Measurements from ENCODE around the gene IREB2.
"Not testable (repeated sequence)": the region's sequence is repeated elsewhere in the genome, so short reads cannot be mapped to it uniquely, and the experiment has no call there.

IREB2 gene

DNA sequence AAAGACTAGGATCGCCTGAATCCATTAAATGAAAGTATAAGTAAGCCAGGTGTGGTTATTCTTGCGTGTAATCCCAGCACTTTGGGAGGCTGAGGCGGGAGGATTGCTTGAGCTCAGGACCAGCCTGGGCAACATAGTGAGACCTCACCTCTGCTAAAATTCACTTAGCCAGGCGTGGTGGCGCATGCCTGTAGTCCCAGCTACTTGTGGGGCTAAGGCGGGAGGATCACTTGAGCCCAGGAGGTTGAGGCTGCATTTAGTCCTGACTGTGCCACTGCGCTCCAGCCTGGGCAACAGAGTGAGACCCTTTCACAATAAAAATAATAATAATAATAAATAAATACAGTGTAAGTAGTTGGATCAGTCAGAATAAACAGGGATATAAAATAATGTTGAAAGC, 43.9 kb downstream of the IREB2 start:
- no peak for DNase-seq (ENCODE audit: low read depth in 2 of 2)

- DNase-seq (ENCODE audit: low read depth in 2 of 2): no peak
Measured at GRCh38 chr15:78492872-78493271, 54.9 kb downstream of the IREB2 start.

- DNase-seq (ENCODE audit: low read depth in 2 of 2): no peak
Measured at GRCh38 chr15:78501857-78502256, 63.8 kb downstream of the IREB2 start.

GRCh38 chr15:78502641-78503040, 64.6 kb downstream of the IREB2 start:
- DNase-seq (ENCODE audit: low read depth in 2 of 2): no peak

DNA sequence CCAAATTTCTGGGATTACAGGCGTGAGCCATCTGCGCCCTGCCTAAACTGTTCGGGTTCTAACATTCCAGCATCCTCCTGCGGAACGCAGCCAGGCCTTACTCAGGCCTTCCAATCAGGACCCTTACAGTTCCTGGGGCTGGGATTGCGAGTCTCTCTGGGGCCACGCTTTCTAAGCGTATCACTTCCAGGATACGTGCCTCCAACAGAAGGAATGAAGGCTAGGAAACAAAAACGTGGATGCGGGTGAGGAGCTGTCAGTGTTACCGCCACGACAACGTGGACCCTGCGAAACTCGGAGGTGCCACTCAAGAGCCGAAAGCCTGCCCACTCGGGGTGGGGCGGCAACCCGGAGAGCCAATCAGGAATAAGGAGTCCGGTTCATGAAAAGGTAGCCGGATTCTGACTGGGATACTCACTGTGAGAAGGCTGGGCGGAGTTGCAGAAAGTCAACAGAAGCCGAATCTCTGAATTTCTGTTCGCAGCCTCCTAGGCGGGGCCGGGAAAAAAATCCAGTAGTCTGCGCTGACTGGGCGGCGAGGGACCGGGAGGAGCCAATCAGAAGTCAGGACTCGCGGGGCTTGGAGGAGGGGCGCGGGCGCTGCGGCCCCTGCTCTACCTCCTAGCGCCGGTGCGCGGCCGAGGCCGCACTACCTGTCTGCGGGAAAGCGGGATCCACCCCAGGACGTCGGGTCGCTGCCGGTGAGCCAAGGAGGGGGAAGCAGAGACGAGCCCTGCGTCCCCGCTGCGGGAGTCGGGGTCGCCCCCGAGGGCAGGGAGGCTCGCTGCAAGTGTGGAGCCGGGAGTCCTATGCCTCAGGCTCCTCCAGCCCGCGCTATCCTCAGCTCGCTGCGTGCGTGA, 69.2 kb downstream of the IREB2 start, which contains the start of gene HYKK:
TSS of gene HYKK (plus strand) at position 607 of the 860 bp plus-strand sequence. CDS start 5,512 bp downstream, outside the sequence.
- DNase-seq (ENCODE audit: low read depth in 2 of 2): peak; percentile 49 to 67

- DNase-seq (ENCODE audit: low read depth in 2 of 2): no peak
Measured at GRCh38 chr15:78507831-78508160, 69.8 kb downstream of the IREB2 start.

- no peak for DNase-seq (ENCODE audit: low read depth in 2 of 2)
Measured at GRCh38 chr15:78508272-78508671, 70.3 kb downstream of the IREB2 start.

DNA sequence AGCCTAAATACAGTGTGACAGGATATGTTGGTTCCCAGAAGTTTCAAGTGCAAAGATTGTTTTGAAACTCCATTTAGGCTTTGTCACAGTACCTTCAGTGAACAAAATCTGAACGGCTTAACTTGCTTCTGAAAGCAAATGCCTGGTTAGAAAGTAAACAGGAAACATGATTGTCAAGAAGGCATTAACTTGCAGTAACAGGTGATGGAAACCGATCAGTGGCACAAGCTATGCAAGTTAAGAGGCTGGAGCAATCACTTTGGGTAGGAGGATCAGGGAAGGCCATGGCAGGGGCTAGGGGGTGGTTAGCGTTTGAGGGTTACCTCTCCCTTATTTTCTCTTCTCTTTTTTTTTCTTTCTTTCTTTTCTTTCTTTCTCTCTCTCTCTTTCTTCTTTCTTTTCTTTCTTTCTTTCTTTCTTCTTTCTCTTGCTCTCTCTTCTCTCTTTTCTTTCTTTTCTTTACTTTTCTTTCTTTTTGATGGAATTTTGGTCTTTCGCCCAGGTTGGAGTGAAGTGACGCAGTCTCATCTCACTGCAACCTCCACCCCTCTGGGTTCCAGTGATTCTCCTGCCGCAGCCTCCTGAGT, 71.8 kb downstream of the IREB2 start:
- DNase-seq (ENCODE audit: low read depth in 2 of 2): no peak

DNA sequence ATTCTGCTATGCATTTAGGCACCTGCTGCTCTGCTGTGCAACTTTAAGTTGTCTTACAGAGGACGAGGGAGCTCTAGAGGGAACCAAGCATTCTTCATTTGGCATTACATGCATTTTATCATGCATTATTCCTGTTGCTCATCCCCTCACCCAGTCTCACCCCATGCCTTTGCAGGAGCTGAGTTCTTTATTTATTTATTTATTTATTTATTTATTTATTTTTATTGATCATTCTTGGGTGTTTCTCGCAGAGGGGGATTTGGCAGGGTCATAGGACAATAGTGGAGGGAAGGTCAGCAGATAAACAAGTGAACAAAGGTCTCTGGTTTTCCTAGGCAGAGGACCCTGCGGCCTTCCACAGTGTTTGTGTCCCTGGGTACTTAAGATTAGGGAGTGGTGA, 82.0 kb downstream of the IREB2 start:
- DNase-seq (ENCODE audit: low read depth in 2 of 2): not testable (repeated sequence)

DNA sequence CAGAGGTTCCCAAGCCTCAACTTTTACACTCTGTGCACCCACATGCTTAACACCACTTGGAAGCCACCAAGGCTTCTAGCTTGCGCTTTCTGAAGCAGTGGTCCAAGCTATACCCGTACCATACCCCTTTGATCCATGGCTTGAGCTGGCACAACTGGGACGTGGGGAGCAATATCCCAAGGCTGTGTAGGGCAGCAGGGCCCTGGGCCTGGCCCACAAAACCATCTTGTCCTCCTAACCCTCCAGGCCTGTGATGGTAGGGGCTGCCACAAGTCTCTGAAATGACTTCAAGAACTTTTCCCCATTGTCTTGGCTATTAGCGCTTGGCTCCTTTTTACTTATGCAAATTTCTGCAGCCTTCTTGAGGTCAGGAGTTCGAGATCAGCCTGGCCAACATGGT, 86.2 kb downstream of the IREB2 start:
- no peak for DNase-seq (ENCODE audit: low read depth in 2 of 2)

GRCh38 chr15:78527325-78527724, 89.3 kb downstream of the IREB2 start:
- no peak for DNase-seq (ENCODE audit: low read depth in 2 of 2)

GRCh38 chr15:78533331-78533730, 95.3 kb downstream of the IREB2 start:
- no peak for DNase-seq (ENCODE audit: low read depth in 2 of 2)

- DNase-seq (ENCODE audit: low read depth in 2 of 2): no peak
Measured at GRCh38 chr15:78536134-78536533, 98.1 kb downstream of the IREB2 start.

DNA sequence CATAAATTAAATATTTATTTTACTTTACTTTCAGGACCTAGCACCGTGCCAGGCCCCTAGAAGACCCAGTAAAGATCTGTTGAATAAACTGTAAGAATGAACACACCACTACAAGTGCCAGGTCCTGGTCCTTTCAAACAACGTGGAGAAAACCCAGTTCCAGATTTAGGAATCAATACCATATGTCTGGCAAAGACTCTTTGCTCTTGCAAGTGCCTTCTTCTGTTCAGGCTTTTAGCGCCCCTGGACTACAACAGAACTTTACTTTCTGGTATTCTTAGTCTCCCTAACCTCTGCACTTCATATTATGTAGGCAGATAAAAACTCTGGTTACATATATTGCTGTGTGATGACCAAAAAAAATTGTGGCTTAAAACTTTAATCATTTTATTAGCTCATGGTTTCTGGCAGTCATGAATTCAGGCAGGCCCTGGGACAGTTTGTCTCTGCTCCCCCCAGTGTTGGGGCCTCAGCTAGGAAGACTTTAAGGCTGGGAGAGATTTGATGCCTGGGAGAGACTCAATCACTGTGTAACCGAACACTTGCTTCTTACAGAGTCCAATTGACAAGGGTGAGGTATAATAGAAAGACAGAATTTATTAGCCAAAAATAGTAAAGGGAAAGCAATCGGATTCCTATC, 99.4 kb downstream of the IREB2 start:
- DNase-seq (ENCODE audit: low read depth in 2 of 2): no peak

- no peak for DNase-seq (ENCODE audit: low read depth in 2 of 2)
Measured at GRCh38 chr15:78538358-78538757, 100.3 kb downstream of the IREB2 start.

GRCh38 chr15:78539464-78540140, 101.6 kb downstream of the IREB2 start:
- DNase-seq (ENCODE audit: low read depth in 2 of 2): not testable (repeated sequence)

DNA sequence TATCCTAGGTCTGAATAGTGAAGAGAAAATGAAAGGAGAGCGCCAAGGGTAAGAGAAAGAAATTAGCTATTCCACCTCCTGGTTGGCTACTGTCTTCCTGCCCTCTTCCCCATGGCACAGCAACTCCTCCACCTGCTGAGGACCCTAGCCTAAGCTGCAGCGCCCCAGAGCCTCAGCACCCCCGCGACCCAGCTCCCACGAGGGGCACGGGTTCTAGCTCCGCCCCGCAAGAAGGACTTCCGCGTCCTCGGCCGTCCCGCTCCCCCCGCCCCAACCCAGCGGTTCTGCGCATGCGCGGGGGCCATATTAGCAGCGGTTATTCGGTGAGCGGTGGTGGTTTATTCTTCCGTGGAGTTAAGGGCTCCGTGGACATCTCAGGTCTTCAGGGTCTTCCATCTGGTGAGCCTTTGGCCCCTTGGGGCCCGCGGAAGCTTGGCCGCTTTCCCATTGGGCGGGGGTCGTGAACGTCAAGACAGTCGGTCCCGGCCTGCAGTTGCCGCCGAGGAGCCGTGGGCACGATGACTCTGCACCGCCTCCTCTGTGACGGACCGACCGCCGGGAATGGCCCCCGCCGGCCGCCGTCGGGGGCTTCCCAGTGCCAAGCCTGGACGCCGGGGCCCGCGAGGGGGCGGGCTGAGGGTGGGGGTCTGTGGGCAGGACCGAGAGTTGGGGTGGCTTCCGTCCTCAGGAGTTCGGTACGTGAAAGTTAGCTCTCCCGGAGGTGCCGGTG, 102.3 kb downstream of the IREB2 start, which contains the start of gene PSMA4:
TSS of gene PSMA4 (plus strand) at position 304 of the 730 bp plus-strand sequence. CDS start 1,484 bp downstream, outside the sequence.
- DNase-seq (ENCODE audit: low read depth in 2 of 2): peak; percentile 94 to 96

DNA sequence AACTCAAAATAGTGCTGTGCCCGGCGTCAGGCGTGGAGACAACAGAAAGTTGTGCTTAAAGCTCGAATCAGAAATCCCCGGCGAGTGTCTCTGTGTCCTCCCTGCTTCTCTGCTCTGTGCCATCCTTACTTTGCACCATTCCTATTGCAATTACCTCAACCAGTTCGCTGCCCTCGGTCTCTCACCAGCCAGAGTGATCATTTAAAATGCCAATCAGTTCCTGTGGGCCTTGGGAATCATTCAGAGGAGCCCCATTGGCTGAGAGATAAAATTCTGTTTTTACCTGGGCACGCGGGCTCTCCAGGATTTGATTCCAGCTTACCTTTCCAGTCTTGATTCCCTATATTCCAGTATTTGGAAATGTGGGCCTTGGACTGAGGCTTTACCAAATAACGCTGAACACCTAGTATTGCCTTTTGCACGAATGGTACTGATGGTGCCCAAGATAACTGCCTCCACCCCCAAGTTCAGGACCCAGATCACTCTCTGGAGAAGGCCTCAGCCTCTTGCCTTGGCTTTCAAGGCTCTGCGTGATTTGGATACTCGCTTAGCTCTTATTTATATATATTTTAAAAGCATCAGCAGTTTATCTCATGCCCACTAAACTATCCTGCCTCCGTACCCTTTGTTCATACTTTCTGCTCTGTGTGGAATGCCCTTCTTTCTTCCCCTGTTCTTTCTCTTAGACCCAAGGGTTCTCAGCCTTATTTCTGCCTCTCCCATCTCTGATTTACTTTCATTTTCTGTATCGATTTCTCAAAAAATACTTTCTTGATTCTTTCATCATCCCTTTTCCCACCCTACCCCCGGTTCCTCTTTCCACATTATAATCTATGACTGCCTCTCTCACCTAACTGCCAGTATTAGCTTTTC, 103.1 kb downstream of the IREB2 start:
- DNase-seq (ENCODE audit: low read depth in 2 of 2): no peak

GRCh38 chr15:78541744-78542034, 103.7 kb downstream of the IREB2 start:
- DNase-seq (ENCODE audit: low read depth in 2 of 2): no peak

GRCh38 chr15:78542647-78543046, 104.6 kb downstream of the IREB2 start:
- no peak for DNase-seq (ENCODE audit: low read depth in 2 of 2)

DNA sequence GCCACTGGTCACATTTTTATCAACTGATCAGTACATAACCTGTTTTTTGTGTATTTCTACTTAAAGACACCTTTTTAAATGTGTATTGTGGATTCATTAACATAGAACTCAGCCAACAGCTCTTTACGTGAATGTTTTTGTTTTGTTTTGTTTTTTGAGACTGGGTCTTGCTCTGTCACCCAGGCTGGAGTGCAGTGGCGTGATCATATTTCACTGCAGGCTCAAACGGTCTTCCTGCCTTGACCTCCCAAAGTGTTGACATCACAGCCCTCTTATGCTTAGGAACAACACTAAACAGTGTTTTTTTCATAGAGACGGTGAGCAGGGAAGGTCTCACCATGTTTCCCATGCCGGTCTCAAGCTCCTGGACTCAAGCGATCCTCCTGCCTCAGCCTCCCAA, 112.2 kb downstream of the IREB2 start:
- no peak for DNase-seq (ENCODE audit: low read depth in 2 of 2)

Measured in stimulated activated CD4-positive, alpha-beta T cell treated with anti-CD3 and anti-CD28 coated beads, Interleukin-1b, Interleukin-23, amount 100 ng/mL, for 4 hours (primary cell).